ENCODE results near the gene KLHL3. TPM values are rescaled to one million over a fixed set of nuclear protein-coding genes. Genes with fewer than 3 reads are reported as not detected.

KLHL3 gene
- total RNA-seq, 2 experiments from 2014 or later = 3.0 to 3.4 TPM

DNA sequence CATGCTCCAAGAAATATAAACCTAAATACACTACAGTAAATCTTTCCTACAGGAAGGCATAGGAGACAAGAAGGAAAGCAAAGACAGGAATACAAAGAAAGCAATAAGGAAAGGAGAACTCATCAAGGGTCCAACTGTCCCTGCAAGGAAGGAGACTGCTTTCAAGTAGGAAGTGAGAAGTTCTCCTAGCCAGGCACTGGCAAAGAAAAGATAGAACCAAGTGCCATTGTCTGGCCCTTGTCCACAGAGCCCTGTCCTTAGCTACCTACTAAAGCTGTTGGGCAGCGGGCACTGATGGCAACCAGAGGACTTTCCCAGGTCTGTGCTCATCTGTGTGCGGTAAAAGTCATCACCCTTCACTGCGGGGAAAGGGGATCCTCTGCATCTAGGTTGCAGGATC lies 108.2 kb downstream of the KLHL3 start:
- H3K27me3 Mint-ChIP-seq = no peaks in the 10 kb centered on the region
- H3K36me3 Mint-ChIP-seq = no peaks in the 10 kb centered on the region
- POLR2A ChIA-PET = no interaction called here
- intact Hi-C loops (cut with micrococcal nuclease) = loop anchor here (5.0 kb wide), 1 partner anchor 505 kb away; no protein-coding TSS in a partner anchor
- no peak for DNase-seq
- no peak overlapping the region for H3K4me3 Mint-ChIP-seq
- CTCF ChIA-PET = interaction anchor here (0.9 to 5.5 kb wide), 2 partner anchors 114 to 463 kb away, joined by 3 to 118 read pairs; no protein-coding TSS in a partner anchor
- no peak overlapping the region for H3K27ac Mint-ChIP-seq
- no peaks in the 10 kb centered on the region for H3K4me1 Mint-ChIP-seq (ENCODE audit: low read depth)
- H3K9me3 Mint-ChIP-seq = no peaks in the 10 kb centered on the region

DNA sequence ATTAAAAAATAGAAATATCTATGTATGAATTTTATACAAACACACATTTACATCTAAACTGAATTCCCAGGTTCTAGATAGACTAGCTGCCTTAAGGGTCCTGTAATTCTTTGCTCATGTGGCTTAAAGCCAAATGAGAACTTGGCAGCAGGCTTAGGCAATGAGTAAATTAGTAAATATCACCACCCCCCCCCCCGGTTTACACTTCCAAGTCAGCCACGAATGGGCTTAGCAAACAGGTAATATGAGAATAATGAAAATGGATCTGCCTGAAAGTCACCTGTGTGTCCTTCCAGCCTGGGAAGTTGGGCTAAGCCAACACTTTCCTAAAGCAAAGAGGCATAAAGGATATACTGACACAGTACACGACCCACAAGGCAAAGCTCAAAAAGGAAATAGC lies 108.6 kb downstream of the KLHL3 start:
- Mint-ChIP-seq H3K4me3 (no peak overlapping the region), H3K36me3 (no peaks in the 10 kb centered on the region), H3K9me3 (no peaks in the 10 kb centered on the region), H3K4me1 (ENCODE audit: low read depth) (no peaks in the 10 kb centered on the region), H3K27ac (no peak overlapping the region), H3K27me3 (no peaks in the 10 kb centered on the region)
- intact Hi-C loops (cut with micrococcal nuclease) = loop anchor here (5.0 kb wide), 1 partner anchor 505 kb away; no protein-coding TSS in a partner anchor
- ChIA-PET POLR2A (no interaction called here), CTCF (interaction anchor here (0.9 to 5.5 kb wide), 2 partner anchors 115 to 463 kb away, joined by 3 to 118 read pairs; no protein-coding TSS in a partner anchor)
- DNase-seq = no peak

DNA sequence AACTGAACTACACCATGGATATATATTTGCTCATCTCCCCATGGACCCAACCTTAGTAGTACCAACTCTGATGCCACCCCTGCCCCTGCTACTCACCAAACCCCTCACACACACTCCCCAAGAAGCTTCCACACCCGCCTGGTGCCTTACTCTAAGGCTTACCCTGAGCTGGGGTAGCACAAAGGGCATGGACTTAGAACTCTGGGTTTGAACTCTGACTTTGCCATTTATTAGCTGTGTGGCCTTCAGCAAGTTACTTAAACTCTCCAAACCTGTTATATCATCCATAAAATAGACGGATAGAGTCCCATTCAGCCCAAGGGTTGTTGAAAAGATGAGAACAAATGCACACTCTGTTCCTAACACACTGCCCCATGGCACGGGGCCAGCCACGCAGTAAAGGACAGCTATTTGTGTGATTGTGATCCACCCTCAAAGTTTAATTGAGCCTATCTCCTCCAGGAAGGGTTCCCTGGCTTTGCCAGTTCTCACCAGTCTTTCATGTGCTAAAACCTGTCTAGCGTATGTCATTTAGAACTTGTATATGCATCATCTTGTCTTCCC lies 111.0 kb downstream of the KLHL3 start:
- H3K9me3 Mint-ChIP-seq = no peaks in the 10 kb centered on the region
- CTCF ChIA-PET = interaction anchor here (1.5 kb wide), 1 partner anchor 36 kb away, joined by 5 read pairs; no protein-coding TSS in a partner anchor
- intact Hi-C loops (cut with micrococcal nuclease) = loop anchor here (5.0 kb wide), 1 partner anchor 507 kb away; no protein-coding TSS in a partner anchor

DNA sequence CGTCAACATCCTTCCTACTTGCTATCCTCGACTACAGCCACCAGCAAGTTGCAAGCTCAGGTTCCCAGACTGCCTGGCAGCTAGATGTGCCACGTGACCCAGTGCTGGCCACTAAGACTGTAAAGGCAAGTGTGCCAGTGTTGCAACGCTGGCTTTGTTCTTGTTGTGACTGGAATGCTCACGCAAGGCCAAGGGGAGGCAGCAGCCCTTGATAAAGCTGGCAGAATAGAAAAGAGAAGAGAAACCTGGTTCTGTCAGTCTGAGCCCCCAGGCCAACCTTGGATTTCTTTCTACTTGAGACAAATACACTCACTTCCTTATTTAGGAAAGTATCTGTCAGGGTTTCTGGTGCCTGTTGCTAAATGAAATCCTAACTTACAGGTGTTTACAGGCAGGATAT lies 113.0 kb downstream of the KLHL3 start:
- intact Hi-C loops (cut with micrococcal nuclease) = no loop called here
- ChIA-PET POLR2A (no interaction called here), CTCF (interaction anchor here (1.8 kb wide), 1 partner anchor 120 kb away, joined by 4 read pairs; no protein-coding TSS in a partner anchor)
- Mint-ChIP-seq H3K27me3 (no peaks in the 10 kb centered on the region), H3K4me3 (no peak overlapping the region), H3K9me3 (no peaks in the 10 kb centered on the region), H3K36me3 (no peaks in the 10 kb centered on the region), H3K4me1 (ENCODE audit: low read depth) (no peaks in the 10 kb centered on the region), H3K27ac (no peak overlapping the region)
- DNase-seq = no peak

More for the DNA sequence above, 111.0 kb downstream of the KLHL3 start:
- Mint-ChIP-seq H3K4me1 (ENCODE audit: low read depth) (no peaks in the 10 kb centered on the region), H3K27me3 (no peaks in the 10 kb centered on the region), H3K36me3 (no peaks in the 10 kb centered on the region), H3K27ac (no peak overlapping the region), H3K4me3 (no peak overlapping the region)
- POLR2A ChIA-PET = no interaction called here
- DNase-seq = no peak

DNA sequence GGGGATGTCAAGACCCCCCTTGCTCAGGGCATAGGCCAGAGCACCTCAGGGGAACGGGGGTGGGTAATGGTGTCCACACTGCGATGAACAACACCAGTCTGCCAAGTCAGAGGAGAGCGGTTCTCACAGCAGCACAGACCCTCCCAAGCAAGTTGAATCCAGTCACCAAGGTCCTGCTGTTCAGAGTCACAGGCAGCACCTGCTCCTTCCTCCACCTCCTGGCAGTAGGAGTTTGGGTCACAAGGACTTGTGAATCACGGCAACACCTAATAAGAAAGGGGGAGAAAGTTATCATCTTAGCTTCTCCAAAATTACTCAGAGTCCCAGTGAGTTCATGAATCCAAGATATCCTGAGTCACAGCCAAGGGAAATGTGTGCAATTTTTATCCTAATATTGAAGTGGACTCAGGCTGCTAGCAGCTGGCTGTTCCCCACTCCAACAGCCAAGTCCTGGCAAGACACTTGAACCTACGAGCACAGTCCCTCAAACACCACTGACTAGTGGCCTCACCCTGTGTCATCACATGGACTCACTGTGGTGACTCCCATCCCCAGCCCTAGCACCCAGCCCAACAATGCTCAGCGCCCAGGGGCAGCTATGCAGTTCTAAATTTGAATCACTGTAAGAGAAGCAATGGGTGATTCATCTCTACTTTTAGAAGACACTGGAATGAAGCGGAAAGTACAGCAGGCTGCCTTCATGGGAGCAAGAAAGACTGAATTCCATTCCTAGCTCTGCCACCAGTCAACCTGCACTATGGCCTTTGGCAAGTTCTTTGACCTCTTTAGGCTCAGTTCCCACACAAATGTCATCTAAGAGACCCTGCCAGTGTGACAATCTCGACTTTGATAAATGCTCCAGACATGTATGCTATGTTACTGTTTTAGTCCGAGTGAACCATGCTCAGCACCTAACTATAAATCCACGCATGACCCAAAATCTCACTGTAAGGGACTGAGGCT lies 113.7 kb downstream of the KLHL3 start:
- CTCF ChIA-PET = interaction anchor here (1.8 kb wide), 1 partner anchor 120 kb away, joined by 4 read pairs; no protein-coding TSS in a partner anchor
- H3K9me3 Mint-ChIP-seq = no peaks in the 10 kb centered on the region
- H3K27ac Mint-ChIP-seq = no peak overlapping the region
- DNase-seq = no peak
- no peaks in the 10 kb centered on the region for H3K27me3 Mint-ChIP-seq
- H3K4me1 Mint-ChIP-seq (ENCODE audit: low read depth) = no peaks in the 10 kb centered on the region
- H3K36me3 Mint-ChIP-seq = no peaks in the 10 kb centered on the region
- intact Hi-C loops (cut with micrococcal nuclease) = no loop called here
- POLR2A ChIA-PET = no interaction called here
- no peak overlapping the region for H3K4me3 Mint-ChIP-seq

DNA sequence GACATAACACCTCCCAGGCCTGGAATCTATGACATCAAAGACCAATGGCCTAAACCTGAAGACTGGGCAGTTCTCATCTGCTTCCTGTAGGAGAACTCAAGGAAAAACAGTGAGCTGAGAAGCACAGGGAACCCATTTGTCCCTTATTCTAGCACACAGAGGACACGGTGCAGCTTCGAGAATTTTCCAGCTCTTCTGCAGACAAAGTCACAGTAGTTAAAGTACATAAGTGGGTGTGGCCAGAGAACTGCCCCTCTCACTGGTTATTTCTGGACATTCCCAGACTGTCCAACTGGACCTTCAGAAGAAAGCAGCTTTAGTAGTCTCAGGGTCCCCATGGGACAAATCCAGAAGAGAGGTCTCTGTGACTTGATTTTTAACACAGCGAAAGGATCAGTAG lies 114.6 kb downstream of the KLHL3 start:
- Mint-ChIP-seq H3K27me3 (no peaks in the 10 kb centered on the region), H3K4me1 (ENCODE audit: low read depth) (no peaks in the 10 kb centered on the region), H3K4me3 (no peak overlapping the region), H3K9me3 (no peaks in the 10 kb centered on the region), H3K27ac (no peak overlapping the region), H3K36me3 (no peaks in the 10 kb centered on the region)
- ChIA-PET CTCF (interaction anchor here (3.4 kb wide), 1 partner anchor 8 kb away, joined by 18 read pairs; no protein-coding TSS in a partner anchor), POLR2A (no interaction called here)
- DNase-seq = no peak
- intact Hi-C loops (cut with micrococcal nuclease) = no loop called here

DNA sequence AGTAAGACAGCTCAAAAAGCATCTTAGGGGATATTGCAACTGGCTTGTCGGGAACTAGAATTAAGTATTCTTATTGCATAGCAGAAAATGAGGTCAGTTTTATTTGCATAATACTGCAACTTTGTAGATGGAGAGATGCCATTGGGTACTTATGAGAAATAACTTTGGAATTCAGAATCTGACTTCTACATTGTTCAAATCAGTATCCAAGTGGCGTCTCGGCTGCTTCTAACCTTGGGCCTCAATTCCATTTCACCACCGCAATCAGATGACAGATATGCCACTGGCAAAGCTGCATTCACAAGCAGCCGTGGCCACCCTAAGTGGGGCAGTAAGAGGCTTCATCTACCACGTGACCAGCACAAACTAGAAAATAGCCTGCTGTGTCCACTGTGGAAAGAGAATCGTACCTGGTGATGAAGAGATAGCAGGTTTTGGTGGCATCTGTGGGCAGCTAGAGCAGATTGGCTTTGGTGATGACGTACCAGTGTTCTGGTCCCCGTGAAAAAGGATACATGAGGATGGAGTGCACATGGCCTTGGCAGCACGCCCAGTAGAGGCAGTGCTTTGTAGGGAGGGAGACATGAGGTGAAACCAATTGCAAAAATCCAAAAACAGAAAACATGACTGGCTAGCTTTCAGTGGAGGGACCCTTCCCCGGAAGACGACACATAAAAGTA lies 116.6 kb downstream of the KLHL3 start:
- ChIA-PET POLR2A (no interaction called here), CTCF (interaction anchor here (3.4 kb wide), 1 partner anchor 10 kb away, joined by 18 read pairs; no protein-coding TSS in a partner anchor)
- Mint-ChIP-seq H3K27me3 (no peaks in the 10 kb centered on the region), H3K36me3 (no peaks in the 10 kb centered on the region), H3K4me1 (ENCODE audit: low read depth) (no peaks in the 10 kb centered on the region), H3K4me3 (no peak overlapping the region), H3K9me3 (no peaks in the 10 kb centered on the region), H3K27ac (no peak overlapping the region)
- intact Hi-C loops (cut with micrococcal nuclease) = no loop called here
- DNase-seq = no peak

DNA sequence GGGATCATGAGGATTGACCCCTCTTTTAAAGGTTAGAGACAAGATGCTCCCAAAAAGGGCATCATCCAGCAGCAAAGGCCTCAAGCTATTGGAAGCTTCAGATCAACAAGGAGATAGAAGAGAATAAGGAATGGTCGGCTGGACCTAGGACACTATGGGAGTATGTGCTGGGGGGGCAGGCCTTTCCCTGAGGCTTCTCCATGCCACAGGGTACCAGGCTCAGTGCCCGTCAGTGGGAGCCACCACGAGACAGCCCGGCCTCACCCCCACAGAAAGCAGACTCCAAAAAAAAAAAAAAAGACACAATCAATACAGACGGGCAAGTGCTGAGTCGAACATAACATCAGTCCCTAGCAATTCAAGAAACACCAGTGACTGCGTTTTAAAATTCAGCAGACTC lies 117.4 kb downstream of the KLHL3 start:
- Mint-ChIP-seq H3K27ac (no peak overlapping the region), H3K36me3 (no peaks in the 10 kb centered on the region), H3K9me3 (no peaks in the 10 kb centered on the region), H3K27me3 (no peaks in the 10 kb centered on the region), H3K4me3 (no peak overlapping the region), H3K4me1 (ENCODE audit: low read depth) (no peaks in the 10 kb centered on the region)
- ChIA-PET CTCF (interaction anchor here (3.4 kb wide), 1 partner anchor 11 kb away, joined by 18 read pairs; no protein-coding TSS in a partner anchor), POLR2A (no interaction called here)
- DNase-seq = no peak
- intact Hi-C loops (cut with micrococcal nuclease) = no loop called here

DNA sequence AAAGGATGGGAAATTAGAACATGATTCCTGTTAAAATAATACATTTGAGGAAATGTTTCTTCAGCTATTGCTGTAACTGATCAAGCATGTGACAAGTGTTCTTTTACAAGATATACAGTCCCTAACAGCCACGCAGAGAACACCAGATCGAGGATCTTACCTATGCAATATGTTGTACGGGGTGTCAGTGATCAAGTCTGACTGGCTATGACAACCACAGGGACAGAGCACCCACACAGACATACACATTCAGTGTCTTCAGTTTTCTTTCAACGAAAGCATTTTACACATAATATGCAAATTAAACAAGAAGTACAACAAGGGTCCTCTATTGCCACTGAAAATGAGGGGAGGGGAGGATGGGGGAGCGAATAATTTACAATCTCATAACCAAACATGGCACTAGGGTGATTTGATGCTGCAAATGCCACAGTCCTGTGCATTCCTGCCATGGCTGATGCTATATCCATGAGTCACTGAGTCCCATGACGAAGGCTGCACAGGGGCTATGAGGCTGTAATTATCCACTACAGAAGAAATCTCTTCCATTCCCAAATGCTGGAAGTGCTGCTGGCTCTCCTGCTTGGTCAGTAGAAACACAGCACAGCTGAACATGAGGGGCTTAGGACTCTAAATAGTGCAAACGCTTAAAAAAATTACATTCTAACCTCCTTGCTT lies 118.2 kb downstream of the KLHL3 start:
- no peaks in the 10 kb centered on the region for H3K36me3 Mint-ChIP-seq
- no peak overlapping the region for H3K4me3 Mint-ChIP-seq
- intact Hi-C loops (cut with micrococcal nuclease) = no loop called here
- DNase-seq = no peak
- H3K4me1 Mint-ChIP-seq (ENCODE audit: low read depth) = no peaks in the 10 kb centered on the region
- no peaks in the 10 kb centered on the region for H3K9me3 Mint-ChIP-seq
- H3K27ac Mint-ChIP-seq = no peak overlapping the region
- CTCF ChIA-PET = interaction anchor here (1.1 to 3.4 kb wide), 2 partner anchors 12 kb away, joined by 4 to 18 read pairs; no protein-coding TSS in a partner anchor
- H3K27me3 Mint-ChIP-seq = no peaks in the 10 kb centered on the region
- POLR2A ChIA-PET = no interaction called here

DNA sequence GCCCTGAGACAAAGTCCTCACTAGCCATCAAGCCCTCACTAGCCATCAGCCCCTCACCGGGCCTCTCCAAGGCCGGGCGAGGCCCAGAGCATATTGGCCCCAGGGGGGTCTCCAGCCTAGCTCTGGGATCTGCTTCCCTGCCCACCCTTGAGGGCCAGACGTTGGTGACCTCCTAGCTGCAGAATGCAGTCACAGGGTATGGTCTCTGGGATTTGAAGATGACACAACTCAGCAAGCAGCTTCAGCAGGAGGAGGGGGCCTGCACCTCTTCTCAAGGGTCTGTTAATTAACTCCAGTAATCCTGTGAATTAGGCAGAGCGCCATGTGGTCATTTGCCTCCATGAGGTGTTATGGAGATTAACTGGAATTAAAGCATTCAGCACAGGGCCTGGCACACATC lies 119.8 kb downstream of the KLHL3 start:
- intact Hi-C loops (cut with micrococcal nuclease) = no loop called here
- POLR2A ChIA-PET = no interaction called here
- Mint-ChIP-seq H3K27me3 (peaks cover 2% of the 10 kb centered on the region), H3K9me3 (no peaks in the 10 kb centered on the region), H3K4me1 (ENCODE audit: low read depth) (no peaks in the 10 kb centered on the region), H3K27ac (no peak overlapping the region), H3K4me3 (no peak overlapping the region), H3K36me3 (no peaks in the 10 kb centered on the region)
- no peak for DNase-seq
- CTCF ChIA-PET = interaction anchor here (1.1 kb wide), 1 partner anchor 13 kb away, joined by 4 read pairs; no protein-coding TSS in a partner anchor

DNA sequence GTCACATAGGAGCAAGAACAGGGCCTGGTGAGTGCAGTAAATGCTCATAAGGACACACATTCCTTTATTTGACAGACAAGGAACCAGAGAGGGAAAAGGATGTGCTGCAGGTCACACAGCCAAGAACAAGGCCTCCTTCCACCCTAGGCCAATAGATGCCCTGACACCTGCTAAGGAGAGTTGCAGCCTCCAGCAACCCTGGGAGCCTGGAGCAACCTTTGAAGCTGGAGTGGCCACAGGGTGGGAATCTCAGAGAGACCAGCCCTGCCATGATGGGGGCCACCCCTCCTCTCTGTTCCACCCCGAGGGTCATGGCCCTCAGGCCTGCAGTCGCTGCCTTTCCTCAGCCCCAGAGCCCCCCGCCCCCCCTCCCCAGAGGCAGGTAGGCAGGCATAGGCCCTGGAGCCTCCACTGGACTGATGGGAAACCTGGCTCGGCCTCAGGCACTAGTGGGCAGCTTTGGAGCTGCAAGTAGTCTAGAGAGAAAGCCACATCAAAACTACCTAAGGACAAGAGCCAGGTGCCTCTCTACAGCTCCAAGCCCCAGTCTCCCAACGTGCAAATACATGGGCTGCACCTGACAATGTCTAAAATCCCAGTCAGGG lies 120.6 kb downstream of the KLHL3 start:
- H3K27ac Mint-ChIP-seq = no peak overlapping the region
- intact Hi-C loops (cut with micrococcal nuclease) = no loop called here
- H3K27me3 Mint-ChIP-seq = peaks cover 2% of the 10 kb centered on the region
- no peaks in the 10 kb centered on the region for H3K4me1 Mint-ChIP-seq (ENCODE audit: low read depth)
- CTCF ChIA-PET = interaction anchor here (1.4 kb wide), 1 partner anchor 164 kb away, joined by 3 read pairs; no protein-coding TSS in a partner anchor
- no peaks in the 10 kb centered on the region for H3K36me3 Mint-ChIP-seq
- H3K4me3 Mint-ChIP-seq = no peak overlapping the region
- H3K9me3 Mint-ChIP-seq = no peaks in the 10 kb centered on the region
- POLR2A ChIA-PET = no interaction called here
- no peak for DNase-seq
